Neural cell (in vitro differentiated cells): Measurements from ENCODE around the gene SLC6A6. TPM values are rescaled to one million over a fixed set of nuclear protein-coding genes. Genes with fewer than 3 reads are reported as not detected.

Experiments
- H2AFZ ChIP-seq: fragments of 200-600, 300-800 bp; sonication (generic), shearing (Covaris generic); 2 replicates; pipeline ENCODE4 v1.6.0; 2014; ENCODE audit warnings: low read depth, mild to moderate bottlenecking, antibody characterized with exemption, low read length, moderate library complexity
- H3F3A ChIP-seq: fragments of 200-600 bp; shearing (Covaris generic); 2 replicates; pipeline ENCODE4 v1.6.1; 2016; ENCODE audit warnings: mild to moderate bottlenecking, moderate library complexity, mixed read lengths, antibody characterized with exemption, low read length; ENCODE audit not compliant: insufficient read depth, poor library complexity, severe bottlenecking
- H3K27ac ChIP-seq: fragments of 200-600, 300-800 bp; sonication (generic), shearing (Covaris generic); 2 replicates; pipeline ENCODE4 v1.5.1; 2014; ENCODE audit warnings: mild to moderate bottlenecking, low read length, moderate library complexity
- H3K27me3 ChIP-seq: fragments of 300-800, 200-600 bp; sonication (generic), shearing (Covaris generic); 2 replicates; pipeline ENCODE4 v1.6.0; 2014; ENCODE audit warnings: mild to moderate bottlenecking, low read depth, low read length, moderate library complexity; ENCODE audit not compliant: insufficient read depth
- H3K36me3 ChIP-seq: fragments of 300-800, 200-600 bp; sonication (generic), shearing (Covaris generic); 2 replicates; pipeline ENCODE4 v1.5.1; 2014; ENCODE audit warnings: mild to moderate bottlenecking, antibody characterized with exemption, low read length, moderate library complexity; ENCODE audit not compliant: insufficient read depth
- H3K4me2 ChIP-seq: fragments of 300-800, 200-600 bp; sonication (generic), shearing (Covaris generic); 2 replicates; pipeline ENCODE4 v1.6.0; 2014; ENCODE audit warnings: mild to moderate bottlenecking, low read length
- H3K4me3 ChIP-seq: fragments of 300-800, 200-600 bp; sonication (generic), shearing (Covaris generic); 2 replicates; pipeline ENCODE4 v1.5.1; 2014; ENCODE audit warnings: mild to moderate bottlenecking, low read length, moderate library complexity
- H3K79me2 ChIP-seq: fragments of 200-600 bp; shearing (Covaris generic); replicated peaks from 2 replicates; pipeline ENCODE4 v1.6.0; 2014; ENCODE audit warnings: mild to moderate bottlenecking, low read length, moderate library complexity; ENCODE audit not compliant: insufficient read depth
- H3K9ac ChIP-seq: fragments of 300-800, 200-600 bp; sonication (generic), shearing (Covaris generic); 2 replicates; pipeline ENCODE4 v1.6.1; 2016; ENCODE audit warnings: mild to moderate bottlenecking, low read length, mixed read lengths
- H3K9me2 ChIP-seq: fragments of 200-600 bp; shearing (Covaris generic); 2 replicates; pipeline ENCODE4 v1.6.1; 2016; ENCODE audit warnings: mild to moderate bottlenecking, low read length, mixed read lengths; ENCODE audit not compliant: insufficient read depth
- H3K9me3 ChIP-seq: fragments of 200-600, 300-800 bp; sonication (generic), shearing (Covaris generic); 2 replicates; pipeline ENCODE4 v1.6.1; 2016; ENCODE audit warnings: mild to moderate bottlenecking, mixed run types, low read length, moderate library complexity, mixed read lengths
- H4K20me1 ChIP-seq: fragments of 200-600 bp; shearing (Covaris generic); 2 replicates; pipeline ENCODE4 v1.6.1; 2016; ENCODE audit warnings: mild to moderate bottlenecking, mixed run types; ENCODE audit not compliant: insufficient read depth
- EP300 ChIP-seq: fragments of 450-650 bp; conservative IDR thresholded peaks from 2 replicates; pipeline ENCODE4 v1.6.1; 2014; ENCODE audit warnings: antibody characterized with exemption, mild to moderate bottlenecking, moderate library complexity; ENCODE audit not compliant: poor library complexity, severe bottlenecking
- EZH2 ChIP-seq: fragments of 200-600, 300-800 bp; shearing (Covaris generic), sonication (generic); IDR thresholded peaks from 2 replicates; pipeline ENCODE4 v1.6.1; 2014; ENCODE audit warnings: antibody characterized with exemption, low read length, borderline replicate concordance, mild to moderate bottlenecking; ENCODE audit not compliant: insufficient read depth, poor library complexity, severe bottlenecking
- MXI1 ChIP-seq: fragments of 450-650 bp; conservative IDR thresholded peaks from 2 replicates; pipeline ENCODE4 v1.6.1; 2014; ENCODE audit warnings: antibody characterized with exemption, mild to moderate bottlenecking; ENCODE audit not compliant: poor library complexity, severe bottlenecking
- POLR2AphosphoS5 ChIP-seq: IDR thresholded peaks from 2 replicates; pipeline ENCODE4 v1.6.1; 2012
- RAD21 ChIP-seq: fragments of 450-650 bp; conservative IDR thresholded peaks from 2 replicates; pipeline ENCODE4 v1.6.1; 2014; ENCODE audit warnings: antibody characterized with exemption, mild to moderate bottlenecking, moderate library complexity
- SMC3 ChIP-seq: fragments of 450-650 bp; conservative IDR thresholded peaks from 2 replicates; pipeline ENCODE4 v1.6.1; 2014; ENCODE audit warnings: antibody characterized with exemption, mild to moderate bottlenecking, moderate library complexity; ENCODE audit not compliant: poor library complexity
- TAF1 ChIP-seq: IDR thresholded peaks from 2 replicates; pipeline ENCODE4 v1.6.1; 2012; ENCODE audit warnings: low read depth
- polyA plus RNA-seq: library from polyadenylated mRNA; depleted of rRNA; stranded (reverse); fragments of >200 nt; gene quantifications from 2 replicates; pipeline ENCODE4 v1.2.3, GENCODE V29; 2014
- TF ChIP-seq, protein P1 (sequence below): IDR thresholded peaks from 2 replicates; pipeline ENCODE4 v1.6.1; 2012; ENCODE audit warnings: borderline replicate concordance
- TF ChIP-seq, protein P2 (sequence below): fragments of 450-650 bp; IDR thresholded peaks from 2 replicates; pipeline ENCODE4 v1.5.1; 2014; ENCODE audit warnings: antibody characterized with exemption, mild to moderate bottlenecking, moderate library complexity; ENCODE audit not compliant: poor library complexity, severe bottlenecking

The SLC6A6 gene
- polyA plus RNA-seq, 1 donor from 2014 or later, result 15.9 TPM

DNA sequence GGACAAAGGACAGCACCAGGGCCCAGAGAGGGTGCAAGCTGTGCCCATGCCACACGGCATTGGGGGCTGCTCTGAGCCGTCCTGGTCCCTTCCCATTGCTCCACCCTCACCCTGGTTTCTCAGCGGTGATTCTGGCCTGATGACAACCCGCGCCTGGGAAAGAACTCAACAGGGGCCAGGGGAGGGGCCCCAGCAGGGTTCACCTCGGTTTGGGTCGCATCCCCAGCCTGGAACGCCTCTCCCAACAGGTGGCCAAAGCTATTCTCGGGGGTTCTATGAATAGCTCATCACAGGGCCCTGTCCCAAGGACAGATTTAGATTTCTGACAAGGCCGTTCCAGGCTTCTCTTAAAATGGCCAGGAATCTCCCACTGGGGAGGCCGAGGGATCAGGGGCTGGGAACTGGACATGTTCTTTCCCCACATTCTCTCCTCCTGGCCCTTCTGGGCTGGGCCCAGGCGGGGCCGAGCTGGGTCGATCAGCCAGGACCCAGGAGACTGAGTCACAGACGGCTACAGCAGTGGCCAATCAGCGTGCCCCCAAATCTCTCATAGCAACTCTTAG is 119.8 kb downstream of the SLC6A6 start:
- Histone ChIP-seq H4K20me1 (no peaks in the 10 kb centered on the region), H3F3A (no peaks in the 10 kb centered on the region), H3K9me3 (no peaks in the 10 kb centered on the region), H3K9ac (no peak overlapping the region), H3K4me2 (no peak overlapping the region), H3K36me3 (no peaks in the 10 kb centered on the region), H3K79me2 (no peaks in the 10 kb centered on the region), H3K4me3 (no peak overlapping the region), H2AFZ (no peak overlapping the region), H3K27me3 (no peaks in the 10 kb centered on the region), H3K27ac (no peak overlapping the region), H3K9me2 (no peaks in the 10 kb centered on the region)
- TF ChIP-seq TAF1, result no peak
- TF ChIP-seq, protein P1, sequence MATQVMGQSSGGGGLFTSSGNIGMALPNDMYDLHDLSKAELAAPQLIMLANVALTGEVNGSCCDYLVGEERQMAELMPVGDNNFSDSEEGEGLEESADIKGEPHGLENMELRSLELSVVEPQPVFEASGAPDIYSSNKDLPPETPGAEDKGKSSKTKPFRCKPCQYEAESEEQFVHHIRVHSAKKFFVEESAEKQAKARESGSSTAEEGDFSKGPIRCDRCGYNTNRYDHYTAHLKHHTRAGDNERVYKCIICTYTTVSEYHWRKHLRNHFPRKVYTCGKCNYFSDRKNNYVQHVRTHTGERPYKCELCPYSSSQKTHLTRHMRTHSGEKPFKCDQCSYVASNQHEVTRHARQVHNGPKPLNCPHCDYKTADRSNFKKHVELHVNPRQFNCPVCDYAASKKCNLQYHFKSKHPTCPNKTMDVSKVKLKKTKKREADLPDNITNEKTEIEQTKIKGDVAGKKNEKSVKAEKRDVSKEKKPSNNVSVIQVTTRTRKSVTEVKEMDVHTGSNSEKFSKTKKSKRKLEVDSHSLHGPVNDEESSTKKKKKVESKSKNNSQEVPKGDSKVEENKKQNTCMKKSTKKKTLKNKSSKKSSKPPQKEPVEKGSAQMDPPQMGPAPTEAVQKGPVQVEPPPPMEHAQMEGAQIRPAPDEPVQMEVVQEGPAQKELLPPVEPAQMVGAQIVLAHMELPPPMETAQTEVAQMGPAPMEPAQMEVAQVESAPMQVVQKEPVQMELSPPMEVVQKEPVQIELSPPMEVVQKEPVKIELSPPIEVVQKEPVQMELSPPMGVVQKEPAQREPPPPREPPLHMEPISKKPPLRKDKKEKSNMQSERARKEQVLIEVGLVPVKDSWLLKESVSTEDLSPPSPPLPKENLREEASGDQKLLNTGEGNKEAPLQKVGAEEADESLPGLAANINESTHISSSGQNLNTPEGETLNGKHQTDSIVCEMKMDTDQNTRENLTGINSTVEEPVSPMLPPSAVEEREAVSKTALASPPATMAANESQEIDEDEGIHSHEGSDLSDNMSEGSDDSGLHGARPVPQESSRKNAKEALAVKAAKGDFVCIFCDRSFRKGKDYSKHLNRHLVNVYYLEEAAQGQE, result no peak
- TF ChIP-seq, protein P2, sequence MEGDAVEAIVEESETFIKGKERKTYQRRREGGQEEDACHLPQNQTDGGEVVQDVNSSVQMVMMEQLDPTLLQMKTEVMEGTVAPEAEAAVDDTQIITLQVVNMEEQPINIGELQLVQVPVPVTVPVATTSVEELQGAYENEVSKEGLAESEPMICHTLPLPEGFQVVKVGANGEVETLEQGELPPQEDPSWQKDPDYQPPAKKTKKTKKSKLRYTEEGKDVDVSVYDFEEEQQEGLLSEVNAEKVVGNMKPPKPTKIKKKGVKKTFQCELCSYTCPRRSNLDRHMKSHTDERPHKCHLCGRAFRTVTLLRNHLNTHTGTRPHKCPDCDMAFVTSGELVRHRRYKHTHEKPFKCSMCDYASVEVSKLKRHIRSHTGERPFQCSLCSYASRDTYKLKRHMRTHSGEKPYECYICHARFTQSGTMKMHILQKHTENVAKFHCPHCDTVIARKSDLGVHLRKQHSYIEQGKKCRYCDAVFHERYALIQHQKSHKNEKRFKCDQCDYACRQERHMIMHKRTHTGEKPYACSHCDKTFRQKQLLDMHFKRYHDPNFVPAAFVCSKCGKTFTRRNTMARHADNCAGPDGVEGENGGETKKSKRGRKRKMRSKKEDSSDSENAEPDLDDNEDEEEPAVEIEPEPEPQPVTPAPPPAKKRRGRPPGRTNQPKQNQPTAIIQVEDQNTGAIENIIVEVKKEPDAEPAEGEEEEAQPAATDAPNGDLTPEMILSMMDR, result no peak
- no peak for TF ChIP-seq RAD21
- TF ChIP-seq EZH2, result no peak
- no peak for TF ChIP-seq POLR2AphosphoS5
- TF ChIP-seq EP300, result no peak
- TF ChIP-seq SMC3, result no peak
- no peak for TF ChIP-seq MXI1

DNA sequence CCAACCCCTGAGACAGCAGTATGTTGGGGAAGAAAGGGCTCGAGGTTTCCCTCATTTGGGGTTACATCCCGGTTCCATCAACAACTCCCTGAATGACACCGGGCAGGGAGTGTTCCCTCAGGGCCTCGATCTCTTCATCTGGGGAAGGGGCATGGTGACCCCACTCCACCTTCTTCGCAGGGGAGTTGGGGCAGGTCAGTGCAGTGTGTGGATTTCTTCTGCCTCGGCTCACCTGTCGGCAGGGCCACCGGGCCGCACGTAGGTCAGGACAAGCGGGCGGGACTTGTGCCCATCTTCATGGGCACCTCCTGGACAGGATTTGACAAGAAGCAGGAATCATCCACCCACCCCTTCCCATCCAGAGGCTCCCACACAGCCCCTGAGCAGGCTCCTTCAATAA is 120.4 kb downstream of the SLC6A6 start:
- no peak overlapping the region for H2AFZ ChIP-seq
- H3K9me2 ChIP-seq, result no peaks in the 10 kb centered on the region
- no peaks in the 10 kb centered on the region for H3K27me3 ChIP-seq
- no peaks in the 10 kb centered on the region for H3K9me3 ChIP-seq
- H3K79me2 ChIP-seq, result no peaks in the 10 kb centered on the region
- H3K4me2 ChIP-seq, result no peak overlapping the region
- TF ChIP-seq RAD21, result no peak
- TF ChIP-seq, protein P1, result no peak
- TF ChIP-seq POLR2AphosphoS5, result no peak
- TF ChIP-seq TAF1, result no peak
- no peak for TF ChIP-seq SMC3
- TF ChIP-seq EP300, result no peak
- no peaks in the 10 kb centered on the region for H3F3A ChIP-seq
- H4K20me1 ChIP-seq, result no peaks in the 10 kb centered on the region
- no peaks in the 10 kb centered on the region for H3K36me3 ChIP-seq
- no peak overlapping the region for H3K4me3 ChIP-seq
- no peak overlapping the region for H3K27ac ChIP-seq
- no peak overlapping the region for H3K9ac ChIP-seq
